Tibial artery (tissue), 4 donors: Measurements from ENCODE around the gene CHID1.

Source experiments
- DNase-seq, 2 donors: peaks; one replicate each; pipeline ENCODE4 v3.0.0-alpha.2; 2019
- H3K27ac ChIP-seq, 2 donors: fragments of 200-600 bp; sonication (generic) in 1 of 2; 1 replicate in 1 of 2; 2 replicates in 1 of 2; pipeline ENCODE4 v1.5.1; 2018 to 2019; ENCODE audit warnings: mild to moderate bottlenecking in 1 of 2
- H3K27me3 ChIP-seq, 2 donors: fragments of 200-600 bp; sonication (generic) in 1 of 2; one replicate each; pipeline versions ENCODE4 v1.5.1 to v1.6.0; 2016 to 2019
- H3K36me3 ChIP-seq, 3 donors: fragments of 200-600 bp; sonication (generic) in 2 of 3; one replicate each; pipeline ENCODE4 v1.5.1; 2016 to 2019; ENCODE audit warnings: mild to moderate bottlenecking in 2 of 3
- H3K4me1 ChIP-seq, 4 donors: fragments of 200-600 bp; sonication (generic) in 2 of 4; 1 replicate in 3 of 4; 2 replicates in 1 of 4; pipeline ENCODE4 v1.5.1; 2016 to 2019
- H3K4me3 ChIP-seq, 2 donors: fragments of 200-600 bp; sonication (generic) in 1 of 2; 1 replicate in 1 of 2; 2 replicates in 1 of 2; pipeline ENCODE4 v1.5.1; 2018 to 2019; ENCODE audit warnings: mild to moderate bottlenecking in 2 of 2
- H3K9me3 ChIP-seq, 3 donors: fragments of 200-600 bp; sonication (generic) in 1 of 3; one replicate each; pipeline ENCODE4 v1.5.1; 2016 to 2019
- CTCF ChIP-seq, 2 experiments: fragments of 200-600 bp in 1 of 2; fragments of 450-650 bp in 1 of 2; IDR thresholded peaks; one replicate each; pipeline ENCODE4 v1.5.1; 2017 to 2019; ENCODE audit warnings: antibody characterized with exemption in 2 of 2, mild to moderate bottlenecking in 1 of 2, moderate library complexity in 1 of 2
- intact Hi-C: fragments of 100-400 bp; cut with DNase I; formaldehyde crosslinking; loops from one replicate; pipeline ENCODE4 v1.15.0; 2023; ENCODE audit warnings: low total_unique reads

The CHID1 gene

GRCh38 chr11:937841-938261 lies 27.2 kb upstream of the CHID1 start:
- no peaks in the 10 kb centered on the region for H3K36me3 ChIP-seq
- H3K4me3 ChIP-seq = no peak overlapping the region
- no peaks in the 10 kb centered on the region for H3K9me3 ChIP-seq
- TF ChIP-seq CTCF (IDR thresholded peaks at IDR 0.05) = no peak
- peaks cover under 1 to 20% (median 15%) of the 10 kb centered on the region in 4 donors for H3K4me1 ChIP-seq
- DNase-seq = no peak
- no peaks in the 10 kb centered on the region for H3K27me3 ChIP-seq
- H3K27ac ChIP-seq = no peak overlapping the region
- intact Hi-C loops = no loop called here

- no peak overlapping the region for H3K4me3 ChIP-seq
- H3K4me1 ChIP-seq = peaks cover 4 to 34% (median 20%) of the 10 kb centered on the region in 4 donors
- no peaks in the 10 kb centered on the region for H3K36me3 ChIP-seq
- intact Hi-C loops = no loop called here
- no peaks in the 10 kb centered on the region for H3K27me3 ChIP-seq
- H3K27ac ChIP-seq = no peak overlapping the region
- DNase-seq = no peak
- H3K9me3 ChIP-seq = no peaks in the 10 kb centered on the region
- TF ChIP-seq CTCF (IDR thresholded peaks at IDR 0.05) = no peak
Measured at GRCh38 chr11:936199-936598, 25.6 kb upstream of the CHID1 start.

- Histone ChIP-seq H3K4me1 (peaks cover 4 to 40% (median 17%) of the 10 kb centered on the region in 4 donors), H3K4me3 (no peak overlapping the region), H3K27ac (no peak overlapping the region), H3K36me3 (no peaks in the 10 kb centered on the region), H3K9me3 (no peaks in the 10 kb centered on the region), H3K27me3 (no peaks in the 10 kb centered on the region)
- no peak for DNase-seq
- no peak for TF ChIP-seq CTCF (IDR thresholded peaks at IDR 0.05)
- intact Hi-C loops = no loop called here
Measured at GRCh38 chr11:934527-934926, 23.9 kb upstream of the CHID1 start.

GRCh38 chr11:933936-934335 lies 23.3 kb upstream of the CHID1 start:
- Histone ChIP-seq H3K4me1 (peaks cover 4 to 42% (median 20%) of the 10 kb centered on the region in 4 donors), H3K9me3 (no peaks in the 10 kb centered on the region), H3K4me3 (no peak overlapping the region), H3K27me3 (no peaks in the 10 kb centered on the region), H3K27ac (peak overlapping the region; percentile 16 to 55), H3K36me3 (no peaks in the 10 kb centered on the region)
- no peak for DNase-seq
- no peak for TF ChIP-seq CTCF (IDR thresholded peaks at IDR 0.05)
- intact Hi-C loops = no loop called here

GRCh38 chr11:933142-933851 lies 22.7 kb upstream of the CHID1 start:
- Histone ChIP-seq H3K27me3 (no peaks in the 10 kb centered on the region), H3K36me3 (no peaks in the 10 kb centered on the region), H3K9me3 (no peaks in the 10 kb centered on the region), H3K4me3 (peak overlapping the region in 1 of 2 donors; percentile 9), H3K4me1 (peaks cover 4 to 49% (median 25%) of the 10 kb centered on the region in 4 donors), H3K27ac (peak overlapping the region; percentile 16 to 55)
- no peak for TF ChIP-seq CTCF (IDR thresholded peaks at IDR 0.05)
- DNase-seq = no peak
- intact Hi-C loops = no loop called here
